Liver (tissue), 3 donors: ENCODE results near the gene PPL.

Experiments used
- CTCF ChIP-seq: fragments of 150-350 bp; IDR thresholded peaks from 2 replicates; pipeline ENCODE4 v1.5.1; 2017; ENCODE audit warnings: improper control_type of control experiment, low read depth, low read length; ENCODE audit not compliant: missing input control
- GABPA ChIP-seq, 2 donors: IDR thresholded peaks in 1 of 2; conservative IDR thresholded peaks in 1 of 2; 2 replicates each; pipeline ENCODE4 v1.6.1; 2016; ENCODE audit warnings: antibody characterized with exemption in 2 of 2, mild to moderate bottlenecking in 1 of 2, moderate library complexity in 1 of 2
- RAD21 ChIP-seq, 2 donors: IDR thresholded peaks; 2 replicates each; pipeline ENCODE4 v1.6.1; 2016; ENCODE audit warnings: antibody characterized with exemption in 2 of 2, mild to moderate bottlenecking in 2 of 2
- RXRA ChIP-seq, 2 donors: IDR thresholded peaks; 2 replicates each; pipeline ENCODE4 v1.6.1; 2017 to 2018; ENCODE audit warnings: antibody characterized with exemption in 2 of 2, mild to moderate bottlenecking in 1 of 2
- donor health status: healthy.
- donor health status: healthy.

DNA sequence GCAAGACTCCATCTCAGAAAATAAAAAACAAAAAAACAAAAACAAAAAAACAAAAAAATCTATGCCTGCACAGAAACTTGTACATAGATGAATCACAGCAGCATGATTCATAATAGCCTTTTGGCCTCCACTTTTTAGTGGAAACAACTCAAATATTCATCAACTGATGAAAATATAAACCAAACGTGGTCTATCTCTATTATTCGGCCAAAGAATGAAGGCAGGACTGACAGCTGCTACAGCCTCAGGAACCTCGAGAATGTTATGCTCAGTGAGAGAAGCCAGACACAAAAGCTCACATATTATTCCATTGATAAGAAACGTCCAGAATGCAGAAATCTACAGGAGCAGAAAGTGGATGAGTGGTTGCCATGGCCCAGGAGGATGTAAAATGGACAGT is 19.8 kb downstream of the PPL start:
- TF ChIP-seq RAD21 (IDR thresholded peaks at IDR 0.05) (no peak), CTCF (no peak), GABPA (IDR thresholded peaks at IDR 0.05 in 1 of 2, conservative IDR thresholded peaks at IDR 0.05 in 1 of 2) (no peak), RXRA (IDR thresholded peaks at IDR 0.05) (no peak)
